ENCODE data around the gene ATM.

- TF ChIP-seq CTCF (IDR thresholded peaks at IDR 0.05; ENCODE audit: insufficient read depth, low read length) (no peak), POLR2AphosphoS5 (IDR thresholded peaks at IDR 0.05; ENCODE audit: low read depth) (no peak)
Observed at GRCh38 chr11:108246308-108246707, 23.4 kb downstream of the ATM start.
